GM13977 (cell line): ENCODE data around the gene TSPAN7.

ENCODE experiments used
- DNase-seq: peaks from one replicate; pipeline ENCODE4 v3.0.0; 2012; ENCODE audit warnings: low spot score
- in situ Hi-C: fragments of 300-500 bp; cut with MboI; formaldehyde crosslinking; loops from one replicate; pipeline ENCODE4 v1.12.0; 2022; ENCODE audit warnings: low sequenced_read_pairs, low pct_unique_long_range_greater_than_20kb, mixed read lengths, inconsistent platforms; ENCODE audit not compliant: unreplicated experiment
- TF ChIP-seq, protein P1 (sequence below): IDR thresholded peaks from 2 replicates; pipeline ENCODE4 v1.5.1; 2012; ENCODE audit warnings: mild to moderate bottlenecking, control low read depth; ENCODE audit not compliant: insufficient read depth; ENCODE audit errors: extremely low read depth, missing control alignments

Gene TSPAN7

DNA sequence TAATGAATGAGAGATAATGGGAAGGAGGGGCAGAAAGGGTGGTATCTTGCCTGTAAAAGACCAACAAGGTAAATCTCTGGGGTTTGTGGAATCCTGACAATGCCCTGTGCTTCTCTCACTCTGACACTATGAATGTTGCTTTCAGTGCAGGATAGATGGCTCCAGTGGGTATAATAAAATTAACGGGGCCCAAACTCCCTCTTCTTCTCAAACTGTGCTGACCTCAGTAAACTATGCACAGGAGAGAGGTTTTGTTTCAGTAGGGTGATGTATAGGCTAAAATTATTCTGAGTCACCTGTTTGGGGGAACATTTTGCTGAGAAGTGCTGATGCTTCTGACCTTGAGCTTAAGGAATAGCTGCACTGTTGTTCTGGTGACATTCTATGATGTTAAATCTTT is 82.6 kb downstream of the TSPAN7 start:
- in situ Hi-C loops = no loop called here
- TF ChIP-seq, protein P1, sequence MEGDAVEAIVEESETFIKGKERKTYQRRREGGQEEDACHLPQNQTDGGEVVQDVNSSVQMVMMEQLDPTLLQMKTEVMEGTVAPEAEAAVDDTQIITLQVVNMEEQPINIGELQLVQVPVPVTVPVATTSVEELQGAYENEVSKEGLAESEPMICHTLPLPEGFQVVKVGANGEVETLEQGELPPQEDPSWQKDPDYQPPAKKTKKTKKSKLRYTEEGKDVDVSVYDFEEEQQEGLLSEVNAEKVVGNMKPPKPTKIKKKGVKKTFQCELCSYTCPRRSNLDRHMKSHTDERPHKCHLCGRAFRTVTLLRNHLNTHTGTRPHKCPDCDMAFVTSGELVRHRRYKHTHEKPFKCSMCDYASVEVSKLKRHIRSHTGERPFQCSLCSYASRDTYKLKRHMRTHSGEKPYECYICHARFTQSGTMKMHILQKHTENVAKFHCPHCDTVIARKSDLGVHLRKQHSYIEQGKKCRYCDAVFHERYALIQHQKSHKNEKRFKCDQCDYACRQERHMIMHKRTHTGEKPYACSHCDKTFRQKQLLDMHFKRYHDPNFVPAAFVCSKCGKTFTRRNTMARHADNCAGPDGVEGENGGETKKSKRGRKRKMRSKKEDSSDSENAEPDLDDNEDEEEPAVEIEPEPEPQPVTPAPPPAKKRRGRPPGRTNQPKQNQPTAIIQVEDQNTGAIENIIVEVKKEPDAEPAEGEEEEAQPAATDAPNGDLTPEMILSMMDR = no peak
- no peak for DNase-seq

- TF ChIP-seq, protein P1 = no peak
- DNase-seq = no peak
- in situ Hi-C loops = no loop called here
Observed at GRCh38 chrX:38646129-38646528, 84.8 kb downstream of the TSPAN7 start.

GRCh38 chrX:38649221-38649620 is 87.9 kb downstream of the TSPAN7 start:
- TF ChIP-seq, protein P1 = no peak
- in situ Hi-C loops = no loop called here
- DNase-seq = no peak

GRCh38 chrX:38649674-38650647 is 88.6 kb downstream of the TSPAN7 start:
- DNase-seq = no peak
- in situ Hi-C loops = no loop called here
- TF ChIP-seq, protein P1 = no peak

DNA sequence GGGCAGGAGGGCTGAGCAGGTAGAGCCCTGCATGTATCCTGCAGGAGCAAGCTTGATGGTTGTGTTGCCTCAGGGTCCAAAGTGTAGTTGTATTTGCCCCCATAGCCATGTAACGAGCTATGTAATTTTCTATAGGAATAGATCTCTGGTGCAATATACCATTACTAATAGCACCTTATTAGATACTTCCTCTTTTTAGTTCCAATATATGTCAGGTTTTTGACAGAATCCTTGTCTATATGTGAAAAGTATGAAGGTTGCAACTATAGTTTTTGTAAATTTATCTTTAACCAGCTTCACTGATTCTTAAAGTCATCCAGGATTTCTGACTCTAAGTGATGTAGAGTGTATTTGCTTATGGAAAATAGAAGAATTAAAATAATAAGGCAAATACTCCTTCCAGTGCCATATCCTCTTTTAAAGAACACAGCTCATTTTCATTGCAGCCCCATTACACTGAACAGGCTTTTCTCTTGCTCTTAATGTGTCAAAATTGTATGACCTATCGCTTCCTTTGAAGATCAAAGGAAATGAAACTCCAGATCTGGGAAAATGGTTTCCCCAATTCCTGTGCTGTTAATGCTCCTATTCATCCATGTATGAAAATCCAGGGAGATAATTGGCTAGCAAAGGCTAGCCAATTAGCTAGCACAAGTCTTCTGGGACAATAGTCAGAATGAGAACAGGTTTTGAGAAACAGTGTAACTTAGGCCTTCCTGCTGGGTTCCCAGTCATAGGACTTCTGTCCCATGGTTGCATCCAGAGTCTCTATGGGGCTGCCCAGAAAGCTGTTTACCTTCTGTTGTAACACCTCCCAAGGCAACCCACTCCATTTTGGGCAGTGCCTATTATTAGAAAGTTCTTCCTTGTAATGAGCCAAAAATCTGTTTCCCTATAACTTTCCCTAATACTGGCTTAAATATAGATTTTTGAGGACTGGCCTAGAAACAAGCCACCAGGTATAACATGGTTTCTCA is 90.6 kb downstream of the TSPAN7 start:
- DNase-seq = no peak
- in situ Hi-C loops = no loop called here
- TF ChIP-seq, protein P1 = no peak

GRCh38 chrX:38652934-38653442 is 91.6 kb downstream of the TSPAN7 start:
- DNase-seq = no peak
- in situ Hi-C loops = no loop called here
- TF ChIP-seq, protein P1 = no peak
